HepG2 (cell line): ENCODE results near the gene TNFRSF21. TPM values are rescaled to one million over a fixed set of nuclear protein-coding genes. Genes with fewer than 3 reads are reported as not detected.

Experiments
- ATAC-seq: fragments of 200-7000 bp; cut with Tn5 transposase; 3 replicates; pipeline ENCODE4 v1.9.1; 2020; ENCODE audit warnings: mild to moderate bottlenecking, moderate library complexity
- BruUV-seq: library from RNA; stranded (reverse); fragments of 400-500 nt; replicated peaks from 2 replicates; lab custom pipeline; 2021; lab: Mats Ljungman, UMichigan
- CTCF ChIA-PET: fragments of 300-600 bp; formaldehyde crosslinking; extraction: SDS; loops from one replicate; lab custom pipeline; 2021; ENCODE audit warnings: low total read pairs, inconsistent platforms, low intra/inter-chr PET ratio; lab: Yijun Ruan, JAX
- POLR2A ChIA-PET: fragments of 350-600 bp; sonication (Branson Sonifier 250); formaldehyde crosslinking; loops from one replicate; lab custom pipeline; 2020; ENCODE audit warnings: antibody characterized with exemption, inconsistent platforms; lab: Yijun Ruan, JAX
- DNase-seq: peaks from one replicate; pipeline ENCODE4 v3.0.0-alpha.2; 2015; ENCODE audit warnings: low spot score
- FAIRE-seq: peaks from 3 replicates; lab custom pipeline; 2011; peaks lifted over from hg19 to GRCh38; lab: Jason Lieb, UNC
- H2AFZ ChIP-seq: one replicate; pipeline ENCODE4 v1.6.1; 2011; ENCODE audit warnings: low read length, inconsistent platforms
- H3K27ac ChIP-seq: fragments of 300-600 bp; 3 replicates; pipeline ENCODE4 v1.8.0; 2011; ENCODE audit warnings: mixed run types, mild to moderate bottlenecking, mixed read lengths, low read length, inconsistent platforms; ENCODE audit not compliant: insufficient read depth; ENCODE audit errors: extremely low read length
- H3K27me3 ChIP-seq, 2 experiments: fragments of 200-600 bp in 1 of 2; 2 replicates in 1 of 2; 3 replicates in 1 of 2; pipeline versions ENCODE4 v1.6.0 to v1.8.0; 2011; ENCODE audit warnings: low read length in 2 of 2, mild to moderate bottlenecking in 2 of 2, moderate library complexity in 2 of 2, inconsistent platforms in 1 of 2; ENCODE audit not compliant: insufficient read depth in 2 of 2, control insufficient read depth in 1 of 2
- H3K36me3 ChIP-seq, 2 experiments: fragments of 200-600 bp in 1 of 2; replicated peaks in 1 of 2; 2 replicates in 1 of 2; 3 replicates in 1 of 2; pipeline versions ENCODE4 v1.5.1 to v1.8.0; 2011; ENCODE audit warnings: low read length in 2 of 2, inconsistent platforms in 1 of 2; ENCODE audit not compliant: insufficient read depth in 2 of 2, control insufficient read depth in 1 of 2
- H3K4me1 ChIP-seq: 2 replicates; pipeline ENCODE4 v1.5.1; 2012; ENCODE audit warnings: low read length, inconsistent platforms; ENCODE audit not compliant: insufficient read depth
- H3K4me2 ChIP-seq: 2 replicates; pipeline ENCODE4 v1.6.0; 2011; ENCODE audit warnings: low read depth, low read length, inconsistent platforms
- H3K4me3 ChIP-seq, 3 experiments: fragments of 200-600 bp in 1 of 3; sonication (generic), shearing (Covaris generic) in 1 of 3; replicated peaks in 1 of 3; 2 replicates each; pipeline ENCODE4 v1.5.1; 2011 to 2016; ENCODE audit warnings: low read length in 3 of 3, inconsistent platforms in 2 of 3, low read depth in 2 of 3, mild to moderate bottlenecking in 2 of 3, control low read depth in 1 of 3, mixed read lengths in 1 of 3; ENCODE audit not compliant: insufficient read depth in 1 of 3
- H3K79me2 ChIP-seq: one replicate; pipeline ENCODE4 v1.6.1; 2011; ENCODE audit warnings: low read length, inconsistent platforms; ENCODE audit not compliant: insufficient read depth
- H3K9ac ChIP-seq: 2 replicates; pipeline ENCODE4 v1.6.0; 2011; ENCODE audit warnings: mild to moderate bottlenecking, low read depth, low read length, inconsistent platforms; ENCODE audit not compliant: insufficient read depth
- H3K9me3 ChIP-seq: 2 replicates; pipeline ENCODE4 v1.5.1; 2012; ENCODE audit warnings: mild to moderate bottlenecking, low read length
- H4K20me1 ChIP-seq: 2 replicates; pipeline ENCODE4 v1.6.0; 2011; ENCODE audit warnings: inconsistent platforms, mild to moderate bottlenecking, low read length, moderate library complexity; ENCODE audit not compliant: insufficient read depth
- CENPX ChIP-seq: sonication (generic); formaldehyde crosslinking; IDR thresholded peaks from 2 replicates; pipeline ENCODE4 v1.9.0; 2021; ENCODE audit warnings: mild to moderate bottlenecking, missing genetic modification reagents, moderate library complexity
- DNMT3B ChIP-seq: conservative IDR thresholded peaks from 2 replicates; pipeline ENCODE4 v1.6.1; 2016; ENCODE audit warnings: missing biosample characterization, control low read depth
- EHMT2 ChIP-seq: fragments of 200-600 bp; sonication (generic); IDR thresholded peaks from 2 replicates; pipeline ENCODE4 v1.7.0; 2017; ENCODE audit warnings: antibody characterized with exemption, low read depth, low read length, borderline replicate concordance
- FOXA3 ChIP-seq: IDR thresholded peaks from 2 replicates; pipeline ENCODE4 v1.6.1; 2016; ENCODE audit warnings: missing genetic modification reagents, missing compliant biosample characterization
- FOXP1 ChIP-seq, 2 experiments: fragments of 450-650 bp in 1 of 2; IDR thresholded peaks; 2 replicates each; pipeline ENCODE4 v1.6.1; 2017 to 2018; ENCODE audit warnings: antibody characterized with exemption in 1 of 2
- HNF4A ChIP-seq: sonication (generic); formaldehyde crosslinking; IDR thresholded peaks from 2 replicates; pipeline ENCODE4 v1.4.0; 2020; ENCODE audit warnings: missing genetic modification reagents
- IKZF1 ChIP-seq: fragments of 450-650 bp; IDR thresholded peaks from 2 replicates; pipeline ENCODE4 v1.7.1; 2016
- JUN ChIP-seq: sonication (generic); formaldehyde crosslinking; IDR thresholded peaks from 2 replicates; pipeline ENCODE4 v1.4.0; 2020; ENCODE audit warnings: mild to moderate bottlenecking, missing genetic modification reagents
- MIER3 ChIP-seq: IDR thresholded peaks from 2 replicates; pipeline ENCODE4 v1.6.1; 2016; ENCODE audit warnings: missing compliant biosample characterization, borderline replicate concordance
- NCOR1 ChIP-seq: fragments of 200-600 bp; sonication (generic); IDR thresholded peaks from 2 replicates; pipeline ENCODE4 v1.7.0; 2017; ENCODE audit warnings: antibody characterized with exemption, low read length, borderline replicate concordance
- POGZ ChIP-seq: sonication (generic); formaldehyde crosslinking; IDR thresholded peaks from 2 replicates; pipeline ENCODE4 v1.4.0; 2020; ENCODE audit warnings: mild to moderate bottlenecking, missing genetic modification reagents
- RFXANK ChIP-seq: IDR thresholded peaks from 2 replicates; pipeline ENCODE4 v1.6.1; 2016
- SOX13 ChIP-seq, 3 experiments: fragments of 450-650 bp in 1 of 3; sonication (generic) in 1 of 3; formaldehyde crosslinking in 1 of 3; IDR thresholded peaks in 2 of 3; conservative IDR thresholded peaks in 1 of 3; 2 replicates each; pipeline versions ENCODE4 v1.5.0 to v1.6.1; 2016 to 2020; ENCODE audit warnings: antibody characterized with exemption in 1 of 3, mild to moderate bottlenecking in 1 of 3, missing compliant biosample characterization in 1 of 3, missing genetic modification reagents in 1 of 3, moderate library complexity in 1 of 3
- TGIF2 ChIP-seq: IDR thresholded peaks from 2 replicates; pipeline ENCODE4 v1.6.1; 2016; ENCODE audit warnings: control low read depth, missing compliant biosample characterization
- ZFP1 ChIP-seq: IDR thresholded peaks from 2 replicates; pipeline ENCODE4 v1.6.1; 2016
- ZNF121 ChIP-seq: sonication (generic); formaldehyde crosslinking; IDR thresholded peaks from 2 replicates; pipeline ENCODE4 v1.5.0; 2020; ENCODE audit warnings: mild to moderate bottlenecking, missing genetic modification reagents
- ZNF160 ChIP-seq: sonication (generic); formaldehyde crosslinking; IDR thresholded peaks from 2 replicates; pipeline ENCODE4 v1.8.0; 2022; ENCODE audit warnings: mild to moderate bottlenecking, inconsistent platforms, missing genetic modification reagents
- ZNF639 ChIP-seq: conservative IDR thresholded peaks from 2 replicates; pipeline ENCODE4 v1.6.1; 2018; ENCODE audit warnings: missing genetic modification reagents
- ZNF644 ChIP-seq: IDR thresholded peaks from 2 replicates; pipeline ENCODE4 v1.6.1; 2016; ENCODE audit warnings: low read depth
- ZNF724P ChIP-seq: sonication (generic); formaldehyde crosslinking; IDR thresholded peaks from 2 replicates; pipeline ENCODE4 v1.8.0; 2022; ENCODE audit warnings: missing genetic modification reagents, borderline replicate concordance
- ZNF768 ChIP-seq: sonication (generic); formaldehyde crosslinking; IDR thresholded peaks from 2 replicates; pipeline ENCODE4 v1.4.0; 2020; ENCODE audit warnings: missing genetic modification reagents
- WGBS: methylation state at CpG from one replicate; pipeline ENCODE4 v1.1.6; 2017; ENCODE audit warnings: low lambda C conversion rate; 5-methylcytosine and 5-hydroxymethylcytosine counted together
- in situ Hi-C: cut with HindIII; loops from 2 replicates; pipeline ENCODE4 v1.10.0; 2017; ENCODE audit warnings: low pct_unique_long_range_greater_than_20kb; ENCODE audit not compliant: extremely low pct_ligation_motif_present
- intact Hi-C: fragments of 100-400 bp; cut with micrococcal nuclease; formaldehyde crosslinking; loops from one replicate; pipeline ENCODE4 v1.10.0; 2022; ENCODE audit not compliant: unreplicated experiment
- polyA plus RNA-seq, 8 experiments: library from polyadenylated mRNA; depleted of rRNA in 3 of 8; stranded (reverse) in 7 of 8; unstranded in 1 of 8; fragments of >200 nt; fragmentation: Illumina TruSeq in 4 of 8; extraction: Trizol in 4 of 8; gene quantifications; 2 replicates each; pipeline versions ENCODE4 v1.2.1 to v1.2.3, GENCODE V29; 2011 to 2016; ENCODE audit warnings: low read depth in 4 of 8, missing spikeins in 1 of 8, mixed read lengths in 1 of 8; ENCODE audit not compliant: insufficient read depth in 1 of 8
- total RNA-seq, 5 experiments: library from RNA; depleted of rRNA; stranded (reverse); fragments of >200 nt; fragmentation: Illumina TruSeq; extraction: Trizol; gene quantifications; 2 replicates each; pipeline ENCODE4 v1.2.3, GENCODE V29; 2016; ENCODE audit warnings: low read depth in 1 of 5
- TF ChIP-seq, protein P1 (sequence below): sonication (generic); formaldehyde crosslinking; IDR thresholded peaks from 2 replicates; pipeline ENCODE4 v1.8.0; 2022; ENCODE audit warnings: missing genetic modification reagents, mild to moderate bottlenecking, borderline replicate concordance

TNFRSF21 gene
- total and polyA plus RNA-seq, 2 of the 13 experiments (the other 11 are each of a cell fraction or from before 2014, with no cell fraction given): 24.8 to 46.3 TPM

- Histone ChIP-seq H3K4me2 (peak overlapping the region; percentile 71), H3K36me3 (no peaks in the 10 kb centered on the region), H3K9me3 (no peaks in the 10 kb centered on the region), H3K79me2 (no peaks in the 10 kb centered on the region), H2AFZ (peak overlapping the region; percentile 7), H3K27ac (peak overlapping the region; percentile 65), H3K4me3 (peak overlapping the region in 1 of 3 experiments; percentile 45; a peak in 2 of 6 replicates), H3K27me3 (no peaks in the 10 kb centered on the region), H3K4me1 (peaks cover 31% of the 10 kb centered on the region), H3K9ac (peak overlapping the region; percentile 63), H4K20me1 (no peaks in the 10 kb centered on the region)
- FAIRE-seq: no peak
- intact Hi-C loops (loop anchor here (1.0 kb wide), 3 partner anchors 31 to 91 kb away; no protein-coding TSS in a partner anchor), in situ Hi-C loops (no loop called here)
- CTCF ChIA-PET: no interaction called here
- 26% methylated on average over 5 of the region's 5 CpGs for WGBS
- no TSS peak for BruUV-seq
- POLR2A ChIA-PET: interaction anchor here (1.0 to 1.6 kb wide), 6 partner anchors 13 to 115 kb away, joined by 3 to 6 read pairs (median 3); no protein-coding TSS in a partner anchor
- ATAC-seq: peak; percentile 80
- DNase-seq: peak; percentile 81
- TF ChIP-seq SOX13 (IDR thresholded peaks at IDR 0.05) (peak; percentile 42; the same call in 1 of the 2 replicates), SOX13 (CRISPR knock-in tag; conservative IDR thresholded peaks at IDR 0.05 in 1 of 2, IDR thresholded peaks at IDR 0.05 in 1 of 2) (peak in 1 of 2 experiments; percentile 81; a peak in 2 of 4 replicates), JUN (no peak), ZNF160 (CRISPR knock-in tag) (no peak), CENPX (CRISPR knock-in tag) (no peak), ZFP1 (CRISPR knock-in tag) (no peak), TGIF2 (CRISPR knock-in tag) (0 out of 2 replicates have a peak, but pooled peaks have one; percentile 38), POGZ (CRISPR knock-in tag) (no peak; the same call in 1 of the 2 replicates), FOXP1 (IDR thresholded peaks at IDR 0.05) (no peak), FOXP1 (CRISPR knock-in tag; IDR thresholded peaks at IDR 0.05) (peak; percentile 30; the same call in 1 of the 2 replicates), ZNF121 (no peak), NCOR1 (0 out of 2 replicates have a peak, but pooled peaks have one; percentile 68), DNMT3B (0 out of 2 replicates have a peak, but pooled peaks have one; percentile 46), ZNF639 (no peak), FOXA3 (CRISPR knock-in tag) (peak; percentile 66), RFXANK (CRISPR knock-in tag) (0 out of 2 replicates have a peak, but pooled peaks have one; percentile 22), ZNF724P (CRISPR knock-in tag) (no peak), EHMT2 (0 out of 2 replicates have a peak, but pooled peaks have one; percentile 23), ZNF644 (CRISPR knock-in tag) (0 out of 2 replicates have a peak, but pooled peaks have one; percentile 10), IKZF1 (no peak), HNF4A (CRISPR knock-in tag) (peak; percentile 48; the same call in 1 of the 2 replicates), MIER3 (CRISPR knock-in tag) (0 out of 2 replicates have a peak, but pooled peaks have one; percentile 40), ZNF768 (no peak)
- TF ChIP-seq, protein P1, sequence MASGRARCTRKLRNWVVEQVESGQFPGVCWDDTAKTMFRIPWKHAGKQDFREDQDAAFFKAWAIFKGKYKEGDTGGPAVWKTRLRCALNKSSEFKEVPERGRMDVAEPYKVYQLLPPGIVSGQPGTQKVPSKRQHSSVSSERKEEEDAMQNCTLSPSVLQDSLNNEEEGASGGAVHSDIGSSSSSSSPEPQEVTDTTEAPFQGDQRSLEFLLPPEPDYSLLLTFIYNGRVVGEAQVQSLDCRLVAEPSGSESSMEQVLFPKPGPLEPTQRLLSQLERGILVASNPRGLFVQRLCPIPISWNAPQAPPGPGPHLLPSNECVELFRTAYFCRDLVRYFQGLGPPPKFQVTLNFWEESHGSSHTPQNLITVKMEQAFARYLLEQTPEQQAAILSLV: no peak
These were observed 121.7 kb downstream of the TNFRSF21 start for GRCh38 chr6:47187893-47188587.
